ENCODE results near the gene ODAD3.

- TF ChIP-seq CTCF (IDR thresholded peaks at IDR 0.05) (no peak), EZH2 (IDR thresholded peaks at IDR 0.05; ENCODE audit: borderline replicate concordance, insufficient read depth, low read depth, low read length, poor library complexity, severe bottlenecking) (no peak)
Measured at GRCh38 chr19:11478167-11479089, 43.5 kb upstream of the ODAD3 start.
